Upper lobe of left lung (tissue), 6 donors: Measurements from ENCODE around the gene HIVEP3. TPM values are rescaled to one million over a fixed set of nuclear protein-coding genes. Genes with fewer than 3 reads are reported as not detected.

Experiments used
- ATAC-seq, 2 donors: fragments of 200-7000 bp; cut with Tn5 transposase; one replicate each; pipeline ENCODE4 v1.9.1; 2022; ENCODE audit warnings: mild to moderate bottlenecking in 2 of 2, moderate library complexity in 2 of 2; ENCODE audit not compliant: low FRiP score in 2 of 2
- DNase-seq, 2 donors: peaks; one replicate each; pipeline ENCODE4 v3.0.0-alpha.2; 2019 to 2020
- H3K27ac ChIP-seq, 4 donors: fragments of 200-600 bp; sonication (generic); one replicate each; pipeline ENCODE4 v1.5.1; 2016 to 2019
- H3K27me3 ChIP-seq, 4 donors: fragments of 200-600 bp; sonication (generic); one replicate each; pipeline ENCODE4 v1.5.1; 2017 to 2019
- H3K36me3 ChIP-seq, 4 donors: fragments of 200-600 bp; sonication (generic); one replicate each; pipeline ENCODE4 v1.5.1; 2016 to 2019
- H3K4me1 ChIP-seq, 4 donors: fragments of 200-600 bp; sonication (generic); one replicate each; pipeline ENCODE4 v1.5.1; 2018 to 2019
- H3K4me3 ChIP-seq, 4 donors: fragments of 200-600 bp; sonication (generic); one replicate each; pipeline ENCODE4 v1.5.1; 2017 to 2019; ENCODE audit warnings: mild to moderate bottlenecking in 2 of 4, moderate library complexity in 1 of 4
- H3K9me3 ChIP-seq, 4 donors: fragments of 200-600 bp; sonication (generic); one replicate each; pipeline ENCODE4 v1.5.1; 2018 to 2019
- CTCF ChIP-seq, 6 experiments: fragments of 450-650 bp in 4 of 6; fragments of 200-600 bp in 2 of 6; sonication (generic) in 2 of 6; IDR thresholded peaks; one replicate each; pipeline ENCODE4 v1.5.1; 2016 to 2019; ENCODE audit warnings: antibody characterized with exemption in 6 of 6
- EP300 ChIP-seq, 4 donors: sonication (generic); formaldehyde crosslinking; IDR thresholded peaks; one replicate each; pipeline ENCODE4 v1.5.1; 2017; ENCODE audit warnings: antibody characterized with exemption in 4 of 4, control low read depth in 2 of 4
- POLR2A ChIP-seq, 4 donors: fragments of 450-650 bp; IDR thresholded peaks; one replicate each; pipeline ENCODE4 v1.5.1; 2016 to 2017; ENCODE audit warnings: antibody characterized with exemption in 4 of 4, mild to moderate bottlenecking in 2 of 4
- POLR2AphosphoS5 ChIP-seq, 2 donors: sonication (generic); formaldehyde crosslinking; IDR thresholded peaks; one replicate each; pipeline ENCODE4 v1.5.1; 2017; ENCODE audit warnings: antibody characterized with exemption in 2 of 2
- WGBS, 2 donors: methylation state at CpG; one replicate each; pipeline ENCODE4 v1.1.5; 2017 to 2018; 5-methylcytosine and 5-hydroxymethylcytosine counted together
- total RNA-seq, 6 donors: library from RNA; depleted of rRNA in 4 of 6; stranded (reverse); fragments of >200 nt in 4 of 6; gene quantifications; one replicate each; pipeline versions ENCODE4 v1.1.0 to v1.2.1, GENCODE V29; 2016 to 2021
- donor health status: DM: no; HTN: no; CAD: no; lungs with moderate emphysema.
- donor health status: DM: no; HTN: yes; CAD: no; lungs with severe emphysema.

The HIVEP3 gene
- total RNA-seq, 6 donors from 2014 or later, result 9.7 to 23.0 (median 11.6) TPM

GRCh38 chr1:41859686-41860085 lies 59.0 kb downstream of the HIVEP3 start:
- Histone ChIP-seq H3K27me3 (no peaks in the 10 kb centered on the region), H3K4me1 (peaks cover 0 to 10% (median 4%) of the 10 kb centered on the region in 4 donors), H3K9me3 (no peaks in the 10 kb centered on the region), H3K36me3 (no peaks in the 10 kb centered on the region), H3K4me3 (no peak overlapping the region), H3K27ac (no peak overlapping the region)
- WGBS, 2 donors, result 76 to 81% methylated on average over 4 of the region's 4 CpGs
- TF ChIP-seq EP300 (IDR thresholded peaks at IDR 0.05) (no peak), POLR2A (IDR thresholded peaks at IDR 0.05) (no peak), CTCF (IDR thresholded peaks at IDR 0.05) (no peak), POLR2AphosphoS5 (IDR thresholded peaks at IDR 0.05) (no peak)
- no peak for ATAC-seq
- no peak for DNase-seq

- ATAC-seq (peak in 1 of 2 donors; percentile 51), DNase-seq (no peak)
- Histone ChIP-seq H3K27ac (no peak overlapping the region), H3K27me3 (no peaks in the 10 kb centered on the region), H3K36me3 (no peaks in the 10 kb centered on the region), H3K4me1 (peaks cover 0 to 8% (median 0%) of the 10 kb centered on the region in 4 donors), H3K4me3 (no peak overlapping the region), H3K9me3 (no peaks in the 10 kb centered on the region)
- WGBS, 2 donors, result 51 to 90% methylated on average over 2 of the region's 2 CpGs
- TF ChIP-seq EP300 (IDR thresholded peaks at IDR 0.05), result no peak
- TF ChIP-seq POLR2AphosphoS5 (IDR thresholded peaks at IDR 0.05), result no peak
- no peak for TF ChIP-seq CTCF (IDR thresholded peaks at IDR 0.05)
- no peak for TF ChIP-seq POLR2A (IDR thresholded peaks at IDR 0.05)
Measured at GRCh38 chr1:41856944-41857285, 61.8 kb downstream of the HIVEP3 start.

- Histone ChIP-seq H3K4me3 (no peak overlapping the region), H3K27ac (no peak overlapping the region), H3K9me3 (no peaks in the 10 kb centered on the region), H3K27me3 (no peaks in the 10 kb centered on the region), H3K36me3 (no peaks in the 10 kb centered on the region), H3K4me1 (peaks cover 0 to 11% (median 1%) of the 10 kb centered on the region in 4 donors)
- peak in 1 of 2 donors; percentile 7 for DNase-seq
- 90% methylated on average over 13 of the region's 13 CpGs for WGBS, 2 donors
- TF ChIP-seq CTCF (IDR thresholded peaks at IDR 0.05), result no peak
- TF ChIP-seq POLR2A (IDR thresholded peaks at IDR 0.05), result no peak
- no peak for TF ChIP-seq EP300 (IDR thresholded peaks at IDR 0.05)
- TF ChIP-seq POLR2AphosphoS5 (IDR thresholded peaks at IDR 0.05), result no peak
- peak; percentile 48 to 54 for ATAC-seq
Measured at GRCh38 chr1:41856151-41856943, 62.4 kb downstream of the HIVEP3 start.

GRCh38 chr1:41855713-41856112 lies 63.0 kb downstream of the HIVEP3 start:
- TF ChIP-seq EP300 (IDR thresholded peaks at IDR 0.05) (no peak), CTCF (IDR thresholded peaks at IDR 0.05) (no peak), POLR2AphosphoS5 (IDR thresholded peaks at IDR 0.05) (no peak), POLR2A (IDR thresholded peaks at IDR 0.05) (no peak)
- ATAC-seq (no peak), DNase-seq (no peak)
- Histone ChIP-seq H3K27ac (no peak overlapping the region), H3K36me3 (no peaks in the 10 kb centered on the region), H3K4me3 (no peak overlapping the region), H3K9me3 (no peaks in the 10 kb centered on the region), H3K4me1 (peaks cover 0 to 11% (median 1%) of the 10 kb centered on the region in 4 donors), H3K27me3 (no peaks in the 10 kb centered on the region)
- WGBS, 2 donors, result 82 to 96% methylated on average over 1 to 2 of the region's 2 CpGs

GRCh38 chr1:41853907-41854306 lies 64.8 kb downstream of the HIVEP3 start:
- no peak overlapping the region for H3K4me3 ChIP-seq
- no peak for ATAC-seq
- 90 to 99% methylated on average over 6 of the region's 6 CpGs for WGBS, 2 donors

More at GRCh38 chr1:41853907-41854306, 64.8 kb downstream of the HIVEP3 start:
- TF ChIP-seq EP300 (IDR thresholded peaks at IDR 0.05), result no peak
- TF ChIP-seq POLR2AphosphoS5 (IDR thresholded peaks at IDR 0.05), result no peak
- no peak for TF ChIP-seq CTCF (IDR thresholded peaks at IDR 0.05)
- TF ChIP-seq POLR2A (IDR thresholded peaks at IDR 0.05), result no peak
- H3K4me1 ChIP-seq, result peaks cover 3 to 16% (median 6%) of the 10 kb centered on the region in 4 donors
- no peaks in the 10 kb centered on the region for H3K9me3 ChIP-seq
- DNase-seq, result peak in 1 of 2 donors; percentile 13
- H3K27ac ChIP-seq, result no peak overlapping the region
- no peaks in the 10 kb centered on the region for H3K27me3 ChIP-seq
- H3K36me3 ChIP-seq, result no peaks in the 10 kb centered on the region
